ENCODE results near the gene GHRHR.

The GHRHR gene

GRCh38 chr7:30963842-30964241, at the start of gene GHRHR:
TSS of gene GHRHR (plus strand) at chr7:30963953. CDS start at chr7:30964069, 116 bp downstream.
- DNase-seq: no peak

GRCh38 chr7:30914596-30914995, 49.2 kb upstream of the GHRHR start:
- DNase-seq: peak; percentile 65

DNA sequence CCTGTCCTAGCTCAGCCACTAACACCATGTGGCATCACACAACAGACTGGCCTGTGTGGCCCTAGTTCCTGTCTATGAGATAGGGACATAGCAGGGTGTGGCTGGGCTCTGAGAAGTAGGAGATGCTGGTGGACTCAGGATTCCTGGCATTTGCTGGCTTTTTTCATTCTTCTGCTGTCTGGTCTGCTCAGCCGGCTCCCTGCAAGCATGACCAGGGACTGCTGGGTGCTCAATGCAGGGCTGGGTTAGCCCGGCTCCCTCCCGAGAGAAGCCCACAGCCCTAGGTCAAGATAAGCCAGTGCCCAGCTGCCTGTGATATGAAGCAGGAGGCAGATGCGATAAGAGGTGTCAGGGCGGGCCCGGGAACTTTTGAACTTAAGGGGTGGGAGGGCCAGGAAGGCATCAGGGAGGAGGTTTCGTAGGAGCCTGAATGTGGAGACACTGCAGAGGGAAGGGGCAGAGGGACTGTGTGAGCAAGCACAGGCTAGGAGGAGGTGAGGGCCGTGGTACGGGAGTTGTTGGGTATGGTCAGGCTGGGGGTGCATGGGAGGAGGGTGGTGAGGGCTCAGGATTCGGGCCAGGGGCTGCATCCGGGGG, 48.6 kb upstream of the GHRHR start:
- DNase-seq: no peak

- no peak for DNase-seq
Observed at GRCh38 chr7:30915751-30916150, 48.0 kb upstream of the GHRHR start.

- DNase-seq: no peak
Observed at GRCh38 chr7:30916255-30916654, 47.5 kb upstream of the GHRHR start.

DNA sequence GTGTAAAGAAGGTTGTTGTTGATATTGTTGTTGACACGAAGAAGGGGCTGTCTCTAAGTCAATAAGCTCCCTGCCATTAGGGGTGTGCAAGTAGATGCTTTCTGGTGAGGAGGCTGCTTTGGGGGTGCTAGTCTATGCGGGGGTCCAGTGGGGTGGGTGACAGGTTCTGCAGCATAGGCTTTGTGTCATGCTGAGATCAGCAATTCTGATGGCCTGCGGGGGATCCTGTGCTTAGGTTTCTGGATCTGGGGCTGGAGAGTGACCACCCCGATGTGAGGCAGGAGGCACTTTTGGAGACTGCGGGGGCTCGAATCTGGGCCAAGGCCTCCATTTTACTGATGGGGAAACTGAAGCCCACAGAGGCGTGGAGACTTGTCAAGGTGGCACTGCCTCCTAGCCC, 47.0 kb upstream of the GHRHR start:
- DNase-seq: no peak

- DNase-seq: no peak
Observed at GRCh38 chr7:30917216-30917893, 46.4 kb upstream of the GHRHR start.

DNA sequence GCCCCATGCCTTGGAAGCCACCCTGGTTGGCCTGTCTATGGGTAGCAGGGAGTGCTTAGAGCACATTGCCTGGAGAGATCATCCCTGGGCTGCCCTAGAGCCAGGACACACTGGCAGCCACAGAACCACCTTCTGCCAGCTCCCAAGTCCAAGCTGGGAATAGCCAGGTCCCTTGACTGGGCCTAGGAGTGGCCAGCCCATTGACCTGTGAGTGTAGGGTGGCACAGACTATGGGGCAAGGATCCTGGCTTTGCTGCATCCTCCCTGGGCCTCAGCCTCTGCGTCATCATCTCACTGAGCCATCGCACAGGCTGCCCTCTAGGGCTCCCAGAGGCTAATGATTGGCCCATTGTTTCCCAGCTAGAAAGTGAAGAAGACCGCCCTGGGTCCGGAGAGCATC, 45.1 kb upstream of the GHRHR start:
- no peak for DNase-seq

GRCh38 chr7:30920021-30920583, 43.7 kb upstream of the GHRHR start:
- DNase-seq: peak; percentile 1

GRCh38 chr7:30920584-30921539, 42.9 kb upstream of the GHRHR start:
- peak; percentile 5 for DNase-seq

GRCh38 chr7:30921540-30922401, 42.0 kb upstream of the GHRHR start:
- peak; percentile 4 for DNase-seq

DNA sequence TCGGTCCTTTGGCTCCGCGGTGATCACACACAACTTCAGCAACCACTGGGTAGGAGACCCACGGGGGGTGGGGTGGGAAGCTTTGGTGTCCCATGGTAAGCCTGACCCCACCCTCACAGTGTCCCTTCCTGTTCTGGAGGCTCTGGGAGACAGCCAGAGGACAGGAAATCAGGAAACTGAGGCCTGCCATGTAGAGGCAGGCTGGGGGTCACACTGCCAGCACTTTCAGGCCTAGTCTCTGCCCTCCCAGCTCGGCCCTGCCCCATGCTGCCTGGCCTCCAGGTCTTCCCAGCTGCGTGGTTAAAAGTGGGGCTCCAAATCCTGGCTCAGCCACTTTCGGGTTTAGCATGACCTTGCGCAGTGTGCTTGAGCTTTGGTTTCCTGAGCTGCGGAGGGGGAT, 41.2 kb upstream of the GHRHR start:
- DNase-seq: no peak

- peak; percentile 4 for DNase-seq
Observed at GRCh38 chr7:30923009-30923773, 40.6 kb upstream of the GHRHR start.

DNA sequence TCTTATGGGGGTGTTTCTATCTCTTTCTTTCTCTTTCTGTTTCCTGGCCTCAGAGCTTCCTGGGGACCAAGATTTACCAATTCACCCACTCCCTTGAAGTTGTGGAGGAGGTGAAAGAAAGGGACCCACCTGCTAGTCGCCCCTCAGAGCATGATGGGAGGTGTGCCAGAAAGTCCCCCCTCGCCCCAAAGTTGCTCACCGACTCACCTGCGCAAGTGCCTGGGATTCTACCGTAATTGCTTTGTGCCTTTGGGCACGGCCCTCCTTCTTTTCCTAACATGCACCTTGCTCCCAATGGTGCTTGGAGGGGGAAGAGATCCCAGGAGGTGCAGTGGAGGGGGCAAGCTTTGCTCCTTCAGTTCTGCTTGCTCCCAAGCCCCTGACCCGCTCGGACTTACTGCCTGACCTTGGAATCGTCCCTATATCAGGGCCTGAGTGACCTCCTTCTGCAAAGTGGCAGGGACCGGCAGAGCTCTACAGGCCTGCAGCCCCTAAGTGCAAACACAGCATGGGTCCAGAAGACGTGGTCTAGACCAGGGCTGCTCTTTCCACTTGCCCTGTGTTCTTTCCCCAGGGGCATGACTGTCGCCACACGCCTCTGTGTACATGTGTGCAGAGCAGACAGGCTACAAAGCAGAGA, 39.9 kb upstream of the GHRHR start:
- DNase-seq: no peak

GRCh38 chr7:30924624-30925023, 39.1 kb upstream of the GHRHR start:
- peak; percentile 3 for DNase-seq

- peak; percentile 3 for DNase-seq
Observed at GRCh38 chr7:30925117-30925516, 38.6 kb upstream of the GHRHR start.

- no peak for DNase-seq
Observed at GRCh38 chr7:30925913-30926312, 37.8 kb upstream of the GHRHR start.

DNA sequence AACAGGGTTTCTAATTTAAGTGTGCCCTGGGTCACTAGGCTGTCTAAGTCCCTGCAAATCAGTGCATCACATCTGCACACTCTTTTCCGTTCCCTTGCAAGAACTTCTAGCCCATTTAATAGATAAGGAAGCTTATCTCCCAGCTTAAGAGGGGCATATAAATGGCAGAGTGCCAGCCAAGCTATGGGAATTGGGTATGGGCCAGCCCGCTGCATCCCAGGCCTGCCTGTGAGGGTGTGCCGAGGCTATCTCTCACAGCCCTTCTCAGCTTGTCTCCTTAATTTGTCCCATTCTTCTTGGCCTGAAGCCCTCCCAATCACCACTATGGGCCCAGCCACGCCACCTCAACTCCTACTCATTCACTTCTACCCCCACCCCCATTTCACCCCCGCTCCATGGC, 37.4 kb upstream of the GHRHR start:
- DNase-seq: no peak

- no peak for DNase-seq
Observed at GRCh38 chr7:30927040-30927439, 36.7 kb upstream of the GHRHR start.

DNA sequence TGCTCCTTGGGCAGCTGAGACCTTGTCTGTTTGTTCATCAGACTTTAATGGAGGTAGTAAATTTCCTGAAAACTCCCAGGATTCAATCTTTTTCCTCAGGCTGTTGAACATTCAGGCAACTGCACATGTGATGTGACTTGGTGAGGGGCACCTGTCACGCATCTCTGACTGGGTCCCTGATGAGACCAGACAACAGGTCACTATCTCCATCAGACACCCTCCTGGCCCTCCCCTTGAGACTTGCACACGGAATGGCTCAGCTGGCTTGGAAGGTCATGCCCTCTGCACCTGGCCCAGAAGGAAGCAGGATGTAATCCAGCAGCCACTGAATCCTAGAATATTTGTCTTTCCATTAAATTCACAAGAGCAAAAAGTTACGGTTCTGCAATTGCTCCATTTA, 36.2 kb upstream of the GHRHR start:
- no peak for DNase-seq

- DNase-seq: no peak
Observed at GRCh38 chr7:30928254-30928872, 35.4 kb upstream of the GHRHR start.
